H9 (cell line): ENCODE results near the gene TNIK. TPM values are rescaled to one million over a fixed set of nuclear protein-coding genes. Genes with fewer than 3 reads are reported as not detected.

ENCODE experiments used
- DNase-seq: peaks from one replicate; pipeline ENCODE4 v3.0.0-alpha.2; 2017
- H2AFZ ChIP-seq: one replicate; pipeline ENCODE4 v1.6.1; 2013; ENCODE audit warnings: mild to moderate bottlenecking, low read length, control low read depth, moderate library complexity
- H2AK5ac ChIP-seq: 2 replicates; pipeline ENCODE4 v1.6.1; 2013; ENCODE audit warnings: low read length, control low read depth, mixed read lengths; ENCODE audit not compliant: insufficient read length
- H2BK120ac ChIP-seq: one replicate; pipeline ENCODE4 v1.6.1; 2013; ENCODE audit warnings: low read depth, mild to moderate bottlenecking, low read length, control low read depth, inconsistent platforms; ENCODE audit not compliant: poor library complexity, severe bottlenecking
- H2BK12ac ChIP-seq: 2 replicates; pipeline ENCODE4 v1.6.1; 2013; ENCODE audit warnings: low read length, control low read depth, mixed read lengths, low read depth; ENCODE audit not compliant: insufficient read length
- H2BK15ac ChIP-seq: 2 replicates; pipeline ENCODE4 v1.6.1; 2013; ENCODE audit warnings: low read depth, low read length, control low read depth
- H2BK20ac ChIP-seq: one replicate; pipeline ENCODE4 v1.6.1; 2013; ENCODE audit warnings: low read depth, mild to moderate bottlenecking, low read length, control low read depth, inconsistent platforms; ENCODE audit not compliant: poor library complexity, severe bottlenecking
- H2BK5ac ChIP-seq: 2 replicates; pipeline ENCODE4 v1.6.1; 2013; ENCODE audit warnings: low read length, control low read depth, mixed read lengths; ENCODE audit not compliant: insufficient read length
- H3K14ac ChIP-seq: 2 replicates; pipeline ENCODE4 v1.6.1; 2013; ENCODE audit warnings: low read length, control low read depth; ENCODE audit not compliant: insufficient read depth
- H3K18ac ChIP-seq: 2 replicates; pipeline ENCODE4 v1.6.1; 2013; ENCODE audit warnings: low read depth, mild to moderate bottlenecking, mixed read lengths, low read length, control low read depth; ENCODE audit not compliant: insufficient read length
- H3K23ac ChIP-seq: 2 replicates; pipeline ENCODE4 v1.6.1; 2013; ENCODE audit warnings: low read length, control low read depth, mixed read lengths, low read depth; ENCODE audit not compliant: insufficient read length
- H3K23me2 ChIP-seq: 2 replicates; pipeline ENCODE4 v1.6.1; 2013; ENCODE audit warnings: low read depth, mild to moderate bottlenecking, mixed read lengths, low read length, control low read depth; ENCODE audit not compliant: insufficient read length, poor library complexity, severe bottlenecking
- H3K27ac ChIP-seq: 2 replicates; pipeline ENCODE4 v1.5.1; 2013; ENCODE audit warnings: low read length, control low read depth, mixed read lengths, low read depth; ENCODE audit not compliant: insufficient read length
- H3K27me3 ChIP-seq: 2 replicates; pipeline ENCODE4 v1.6.1; 2013; ENCODE audit warnings: low read length, control low read depth, inconsistent platforms; ENCODE audit not compliant: insufficient read depth
- H3K4ac ChIP-seq: 2 replicates; pipeline ENCODE4 v1.6.1; 2013; ENCODE audit warnings: low read depth, mild to moderate bottlenecking, control low read depth, inconsistent platforms, low read length, moderate library complexity
- H3K4me1 ChIP-seq: 2 replicates; pipeline ENCODE4 v1.6.1; 2013; ENCODE audit warnings: low read length, control low read depth, inconsistent platforms; ENCODE audit not compliant: insufficient read depth
- H3K4me2 ChIP-seq: 2 replicates; pipeline ENCODE4 v1.6.1; 2013; ENCODE audit warnings: low read length, control low read depth, mixed read lengths; ENCODE audit not compliant: insufficient read length, insufficient read depth
- H3K56ac ChIP-seq: 2 replicates; pipeline ENCODE4 v1.6.1; 2013; ENCODE audit warnings: low read depth, mild to moderate bottlenecking, mixed read lengths, low read length, control low read depth; ENCODE audit not compliant: insufficient read length
- H3K79me1 ChIP-seq: 2 replicates; pipeline ENCODE4 v1.6.1; 2013; ENCODE audit warnings: low read depth, mild to moderate bottlenecking, moderate library complexity, low read length, control low read depth, inconsistent platforms; ENCODE audit not compliant: insufficient read depth, poor library complexity, severe bottlenecking
- H3K79me2 ChIP-seq: 2 replicates; pipeline ENCODE4 v1.6.1; 2013; ENCODE audit warnings: low read length, control low read depth, inconsistent platforms; ENCODE audit not compliant: insufficient read depth
- H3K9ac ChIP-seq: 2 replicates; pipeline ENCODE4 v1.6.1; 2013; ENCODE audit warnings: low read length, control low read depth, mixed read lengths; ENCODE audit not compliant: insufficient read length; ENCODE audit errors: extremely low read depth
- H3K9me3 ChIP-seq: one replicate; pipeline ENCODE4 v1.6.1; 2013; ENCODE audit warnings: low read depth, low read length, inconsistent platforms; ENCODE audit not compliant: control insufficient read depth
- H3T11ph ChIP-seq: one replicate; pipeline ENCODE4 v1.6.1; 2013; ENCODE audit warnings: mild to moderate bottlenecking, low read length, control low read depth, inconsistent platforms
- H4K20me1 ChIP-seq: one replicate; pipeline ENCODE4 v1.6.1; 2013; ENCODE audit not compliant: control insufficient read depth, insufficient read length, insufficient read depth
- H4K5ac ChIP-seq: 2 replicates; pipeline ENCODE4 v1.6.1; 2013; ENCODE audit warnings: low read depth, mild to moderate bottlenecking, mixed read lengths, low read length, control low read depth; ENCODE audit not compliant: insufficient read length
- H4K8ac ChIP-seq: replicated peaks from 2 replicates; pipeline ENCODE4 v1.6.1; 2013; ENCODE audit warnings: low read length, control low read depth, mixed read lengths, low read depth; ENCODE audit not compliant: insufficient read length
- H4K91ac ChIP-seq: 2 replicates; pipeline ENCODE4 v1.6.1; 2013; ENCODE audit warnings: low read depth, mild to moderate bottlenecking, moderate library complexity, mixed read lengths, low read length, control low read depth; ENCODE audit not compliant: insufficient read length
- H3K27ac Mint-ChIP-seq, 3 experiments: 2 replicates in 2 of 3; 3 replicates in 1 of 3; pipeline ENCODE4 v1.8.0; 2020 to 2021; ENCODE audit warnings: mixed read lengths in 3 of 3, mild to moderate bottlenecking in 1 of 3, moderate library complexity in 1 of 3
- H3K27me3 Mint-ChIP-seq: 2 replicates; pipeline ENCODE4 v1.8.0; 2021; ENCODE audit warnings: low read depth, mild to moderate bottlenecking, moderate library complexity, mixed read lengths
- H3K36me3 Mint-ChIP-seq, 3 experiments: 2 replicates in 2 of 3; 3 replicates in 1 of 3; pipeline ENCODE4 v1.8.0; 2020 to 2021; ENCODE audit warnings: low read depth in 3 of 3, mixed read lengths in 3 of 3; ENCODE audit not compliant: insufficient read depth in 1 of 3
- H3K4me1 Mint-ChIP-seq, 2 experiments: 2 replicates each; pipeline ENCODE4 v1.8.0; 2020; ENCODE audit warnings: mixed read lengths in 2 of 2
- H3K4me3 Mint-ChIP-seq, 2 experiments: 2 replicates in 1 of 2; 3 replicates in 1 of 2; pipeline ENCODE4 v1.8.0; 2020 to 2021; ENCODE audit warnings: mild to moderate bottlenecking in 2 of 2, mixed read lengths in 2 of 2, moderate library complexity in 1 of 2
- H3K9me3 Mint-ChIP-seq, 2 experiments: 2 replicates in 1 of 2; 3 replicates in 1 of 2; pipeline ENCODE4 v1.8.0; 2020; ENCODE audit warnings: mild to moderate bottlenecking in 2 of 2, mixed read lengths in 2 of 2, moderate library complexity in 1 of 2
- CTCF ChIP-seq: fragments of 200-600 bp; sonication (generic); conservative IDR thresholded peaks from 3 replicates; pipeline ENCODE4 v1.8.0; 2021; ENCODE audit warnings: antibody characterized with exemption, mild to moderate bottlenecking
- WGBS: extraction: QIAGEN DNeasy Blood & Tissue Kit; methylation state at CpG from one replicate; pipeline ENCODE4 v1.1.7; 2013; ENCODE audit warnings: missing lambda C conversion rate, low lambda C conversion rate, mixed read lengths; ENCODE audit not compliant: insufficient read length; ENCODE audit errors: extremely low coverage; 5-methylcytosine and 5-hydroxymethylcytosine counted together
- total RNA-seq: library from RNA; stranded (reverse); gene quantifications from 2 replicates; pipeline ENCODE4 v1.2.1, GENCODE V29; 2021

The TNIK gene
- total RNA-seq, 1 experiment from 2014 or later = 15.9 TPM

- Histone ChIP-seq H2BK12ac (no peak overlapping the region), H4K5ac (no peak overlapping the region), H4K20me1 (no peaks in the 10 kb centered on the region), H3K23ac (no peak overlapping the region), H3K56ac (no peak overlapping the region), H3K27ac (no peak overlapping the region), H3K4me1 (peaks cover 3% of the 10 kb centered on the region), H2BK15ac (no peak overlapping the region), H2AK5ac (no peak overlapping the region), H3K4me2 (no peak overlapping the region), H3K27me3 (no peaks in the 10 kb centered on the region), H3K4ac (no peak overlapping the region), H3K9me3 (no peaks in the 10 kb centered on the region), H2BK20ac (no peak overlapping the region), H4K8ac (no peak overlapping the region), H3K23me2 (no peaks in the 10 kb centered on the region), H3K9ac (no peak overlapping the region), H3T11ph (no peak overlapping the region), H3K14ac (no peak overlapping the region), H3K79me2 (peaks cover 4% of the 10 kb centered on the region; the same call in 1 of the 2 replicates), H3K18ac (no peak overlapping the region), H2AFZ (no peak overlapping the region), H2BK120ac (no peak overlapping the region), H3K79me1 (no peaks in the 10 kb centered on the region), H2BK5ac (no peak overlapping the region), H4K91ac (no peak overlapping the region)
- no peaks in the 10 kb centered on the region for H3K27me3 Mint-ChIP-seq
- WGBS = no CpG with 5 or more reads among the region's 2 CpGs
- TF ChIP-seq CTCF = no peak
- no peak overlapping the region for H3K4me3 Mint-ChIP-seq
- DNase-seq = no peak
- no peaks in the 10 kb centered on the region for H3K9me3 Mint-ChIP-seq
- no peak overlapping the region for H3K27ac Mint-ChIP-seq
- H3K36me3 Mint-ChIP-seq = no peaks in the 10 kb centered on the region; a peak in 1 of 7 replicates
- H3K4me1 Mint-ChIP-seq = peaks cover 8 to 20% of the 10 kb centered on the region in 2 experiments
Measured at GRCh38 chr3:171285287-171285686, 174.9 kb downstream of the TNIK start.
